Measurements from ENCODE around the gene NEUROD2.

The NEUROD2 gene

DNA sequence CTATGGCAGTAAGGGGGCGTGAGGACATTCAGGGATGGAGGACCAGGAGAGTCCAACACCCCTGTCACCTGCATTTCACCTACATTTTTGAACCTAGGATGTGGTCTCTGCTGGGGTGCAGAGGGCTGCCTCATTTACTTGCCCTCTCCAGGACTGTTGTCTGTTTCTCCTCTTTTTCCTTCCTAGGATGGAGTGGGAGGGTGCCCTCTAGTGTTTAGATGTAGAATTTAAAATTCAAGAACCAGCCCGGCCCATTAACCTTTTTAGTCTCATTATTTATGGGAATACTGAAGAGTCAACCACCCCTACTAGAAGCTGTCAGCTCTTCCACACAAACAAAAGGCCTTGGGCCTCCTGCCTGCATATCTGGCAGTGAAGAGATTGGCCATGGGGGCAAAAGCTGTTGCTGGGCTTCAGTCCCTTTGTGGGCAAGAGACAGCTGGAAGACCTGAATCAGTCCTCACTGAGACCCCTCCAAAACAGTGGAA is 26.7 kb upstream of the NEUROD2 start:
- DNase-seq (ENCODE audit: low read depth): no peak

DNA sequence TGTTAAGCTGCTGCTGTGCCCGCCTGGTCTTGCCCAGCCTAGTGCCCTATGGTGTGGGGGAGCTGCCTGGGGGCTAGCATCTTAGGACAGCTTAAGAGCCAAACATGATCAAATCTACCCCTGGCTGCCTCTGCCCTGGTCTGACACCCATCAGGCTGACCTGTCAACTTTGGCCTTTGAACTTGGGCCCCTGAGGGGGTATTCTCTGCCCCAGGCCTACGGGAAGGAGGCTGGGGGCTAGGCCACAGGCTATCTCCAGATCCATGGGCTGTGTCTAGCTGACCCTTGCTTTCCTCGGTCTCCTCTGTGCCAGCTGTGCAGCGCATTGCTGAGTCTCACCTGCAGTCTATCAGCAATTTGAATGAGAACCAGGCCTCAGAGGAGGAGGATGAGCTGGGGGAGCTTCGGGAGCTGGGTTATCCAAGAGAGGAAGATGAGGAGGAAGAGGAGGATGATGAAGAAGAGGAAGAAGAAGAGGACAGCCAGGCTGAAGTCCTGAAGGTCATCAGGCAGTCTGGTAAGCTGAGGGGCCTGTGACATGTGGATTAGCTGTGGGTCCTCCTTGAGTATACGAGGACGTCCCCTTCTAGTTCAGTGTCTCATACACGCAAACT is 26.0 kb upstream of the NEUROD2 start:
- DNase-seq (ENCODE audit: low read depth): no peak

DNA sequence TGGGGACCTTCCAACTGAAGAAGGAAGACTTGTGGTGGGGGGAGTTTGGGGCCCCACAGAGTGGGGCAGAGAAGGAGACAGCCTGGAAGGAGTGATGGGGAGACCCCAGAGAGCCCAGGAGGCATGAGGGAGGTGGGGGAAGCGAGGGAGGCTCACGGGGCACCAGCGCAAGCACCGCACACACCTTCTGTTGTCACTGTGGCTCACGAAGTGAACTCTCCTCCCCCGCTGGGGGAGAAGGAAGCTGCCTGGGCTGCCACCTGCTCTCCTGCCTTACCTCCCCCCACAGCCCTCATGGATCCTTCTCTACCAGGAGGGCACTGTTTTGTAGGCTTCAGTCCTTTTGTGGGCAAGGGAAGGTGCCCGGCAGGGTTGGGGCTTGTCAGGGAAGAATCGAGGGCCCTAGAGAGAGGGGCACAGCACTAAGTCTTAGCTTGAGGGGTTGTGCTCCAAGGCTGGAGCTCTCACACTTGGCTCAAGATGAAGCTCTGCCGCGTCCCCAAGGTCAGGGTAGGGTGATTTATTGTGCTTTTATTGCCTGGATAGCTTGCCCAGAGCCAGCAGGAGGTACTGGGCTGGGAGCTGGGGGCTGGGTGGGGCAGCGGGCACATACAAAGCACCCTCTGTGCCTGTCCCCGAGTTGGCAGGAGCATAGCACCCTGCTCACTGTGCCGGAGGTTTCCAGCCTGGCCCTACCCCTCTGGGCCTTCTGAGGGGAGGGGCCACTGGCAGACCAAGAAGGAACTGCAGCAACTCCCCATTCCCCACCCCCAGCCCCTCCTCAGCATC is 24.6 kb upstream of the NEUROD2 start:
- DNase-seq (ENCODE audit: low read depth): no peak

DNA sequence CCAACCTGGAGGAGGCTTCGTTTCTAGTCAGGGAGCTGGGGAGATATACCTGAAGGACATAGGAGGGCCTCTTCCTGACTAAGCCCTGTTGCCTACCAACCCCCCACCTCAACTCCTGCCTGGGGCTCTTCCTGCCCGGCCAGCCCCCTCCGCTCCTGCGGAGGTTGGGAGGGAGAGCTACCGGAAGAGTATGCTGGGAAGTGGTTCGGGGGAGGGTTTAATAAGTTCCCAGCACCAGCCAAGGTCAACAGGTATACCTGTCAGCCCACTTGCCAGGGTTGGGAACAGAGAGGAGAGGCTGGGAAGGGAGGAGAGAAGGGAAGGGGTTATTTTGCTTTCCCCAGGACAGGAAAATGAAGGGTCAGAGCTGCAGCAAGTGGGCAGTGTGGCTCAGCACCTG is 23.7 kb upstream of the NEUROD2 start:
- DNase-seq (ENCODE audit: low read depth): no peak

DNA sequence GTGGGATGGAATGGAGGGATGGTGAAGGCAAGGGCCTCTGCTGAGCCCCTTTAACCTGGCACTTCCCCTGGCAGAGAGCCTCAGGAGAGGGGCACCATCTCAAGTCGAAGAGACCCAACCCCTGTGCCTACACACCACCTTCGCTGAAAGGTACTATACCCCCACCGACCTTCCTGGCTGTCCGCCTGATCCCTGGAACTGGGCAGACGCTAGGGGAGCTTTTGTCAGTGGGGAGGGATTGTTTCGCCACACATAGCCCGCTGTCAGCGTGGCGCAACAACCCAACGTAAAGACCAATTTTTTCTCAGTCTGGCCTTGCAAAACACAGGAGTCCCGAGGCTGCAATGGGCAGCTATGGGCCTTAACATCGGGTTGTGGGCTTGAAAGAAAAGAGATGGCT is 22.2 kb upstream of the NEUROD2 start:
- DNase-seq (ENCODE audit: low read depth): no peak

DNA sequence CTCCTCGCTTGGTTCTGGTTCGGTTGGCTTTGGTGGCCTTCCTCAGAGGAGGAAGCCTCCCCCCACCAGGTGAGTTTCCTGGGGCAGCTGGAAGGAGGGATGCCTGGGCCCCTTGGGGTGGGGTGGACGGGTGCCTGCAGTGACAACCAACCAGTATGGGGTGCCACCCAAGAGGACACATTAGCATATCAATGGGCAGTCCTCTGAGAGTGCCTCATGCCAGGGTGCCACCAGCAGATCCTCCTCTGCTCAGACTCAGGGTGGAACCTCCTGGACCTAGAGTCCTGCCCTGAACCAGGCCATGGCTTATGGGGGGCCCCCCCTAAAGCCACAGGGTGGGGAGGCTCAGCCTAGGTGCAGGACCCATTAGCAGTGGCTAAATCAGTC is 21.8 kb upstream of the NEUROD2 start:
- no peak for DNase-seq (ENCODE audit: low read depth)

DNA sequence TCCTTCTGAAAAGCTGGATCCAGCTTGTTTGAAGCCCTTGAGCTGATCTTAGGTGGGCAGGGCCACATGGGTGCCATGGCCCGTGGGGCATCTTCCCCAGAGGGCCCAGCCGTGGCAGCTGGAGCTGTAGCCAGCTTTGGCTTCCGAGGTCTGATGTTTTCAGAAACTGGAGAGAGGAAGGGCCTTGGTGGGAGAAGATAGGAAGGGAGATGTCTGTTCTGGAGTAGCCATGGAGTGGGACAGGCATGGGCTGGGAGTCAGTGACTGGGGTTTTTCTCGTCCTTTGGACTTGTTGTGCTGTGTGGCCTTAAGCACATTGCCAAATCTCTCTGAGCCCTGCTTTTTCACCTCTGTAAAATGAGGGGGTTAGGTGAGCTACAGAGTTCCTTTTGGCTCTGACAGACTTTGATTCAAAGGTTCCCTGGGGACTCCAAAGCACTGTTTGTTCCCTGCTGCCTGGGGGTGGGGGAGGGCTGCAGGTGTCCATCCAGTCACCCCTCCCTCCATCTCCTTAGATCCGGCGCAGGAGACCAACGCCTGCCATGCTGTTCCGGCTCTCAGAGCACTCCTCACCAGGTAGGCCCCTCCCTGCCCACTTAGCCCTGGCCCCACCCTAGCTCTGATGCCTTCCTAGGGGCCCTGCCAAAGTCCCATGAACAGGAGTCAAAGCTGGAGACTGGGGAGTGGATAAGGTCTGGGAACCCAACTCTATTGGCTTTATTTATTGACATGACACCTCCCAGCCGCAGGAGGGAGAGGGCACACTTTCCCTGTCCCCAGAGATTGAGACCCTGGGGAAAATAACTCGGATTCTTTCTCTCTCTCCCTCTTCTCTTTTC is 21.2 kb upstream of the NEUROD2 start:
- DNase-seq (ENCODE audit: low read depth): no peak

DNA sequence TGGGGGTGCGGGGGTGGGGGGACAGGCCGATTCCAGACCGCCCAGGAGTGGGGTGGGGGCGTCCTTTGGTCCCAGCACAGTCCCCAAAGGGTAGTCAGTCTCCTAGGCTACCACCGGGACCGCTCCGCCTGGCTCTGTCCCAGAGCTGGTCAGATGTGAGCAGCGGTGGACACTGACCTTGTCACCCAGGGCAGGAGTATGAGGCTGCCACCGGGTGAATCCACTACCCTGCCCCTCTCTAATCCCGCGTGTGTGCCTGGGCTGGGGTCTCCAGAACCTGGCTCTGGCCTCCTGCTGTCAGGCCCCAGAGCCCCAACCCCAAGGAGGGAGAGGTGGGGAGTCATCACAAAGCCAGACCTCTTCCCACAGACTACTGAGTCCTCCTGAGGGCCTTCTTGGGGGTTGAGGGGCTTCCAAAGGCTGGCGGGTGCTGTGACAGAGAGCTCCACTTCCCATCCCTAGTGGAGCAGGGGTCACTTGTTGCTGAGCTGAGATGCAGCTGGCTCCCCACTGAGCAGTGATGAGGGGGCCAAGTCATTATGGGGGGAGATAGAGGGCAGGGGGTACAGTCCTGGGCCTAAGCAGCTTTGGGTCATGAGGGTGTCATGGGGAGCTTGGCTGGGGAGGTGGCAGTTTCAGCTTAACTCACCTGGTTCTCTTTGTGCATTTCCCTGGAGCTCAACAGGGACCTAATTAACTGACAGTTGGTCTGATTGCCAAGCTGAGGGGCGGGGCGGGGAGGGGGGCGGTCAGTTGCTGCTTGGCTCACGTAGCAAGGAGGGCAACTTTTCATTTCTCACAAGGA is 20.2 kb upstream of the NEUROD2 start:
- no peak for DNase-seq (ENCODE audit: low read depth)

DNA sequence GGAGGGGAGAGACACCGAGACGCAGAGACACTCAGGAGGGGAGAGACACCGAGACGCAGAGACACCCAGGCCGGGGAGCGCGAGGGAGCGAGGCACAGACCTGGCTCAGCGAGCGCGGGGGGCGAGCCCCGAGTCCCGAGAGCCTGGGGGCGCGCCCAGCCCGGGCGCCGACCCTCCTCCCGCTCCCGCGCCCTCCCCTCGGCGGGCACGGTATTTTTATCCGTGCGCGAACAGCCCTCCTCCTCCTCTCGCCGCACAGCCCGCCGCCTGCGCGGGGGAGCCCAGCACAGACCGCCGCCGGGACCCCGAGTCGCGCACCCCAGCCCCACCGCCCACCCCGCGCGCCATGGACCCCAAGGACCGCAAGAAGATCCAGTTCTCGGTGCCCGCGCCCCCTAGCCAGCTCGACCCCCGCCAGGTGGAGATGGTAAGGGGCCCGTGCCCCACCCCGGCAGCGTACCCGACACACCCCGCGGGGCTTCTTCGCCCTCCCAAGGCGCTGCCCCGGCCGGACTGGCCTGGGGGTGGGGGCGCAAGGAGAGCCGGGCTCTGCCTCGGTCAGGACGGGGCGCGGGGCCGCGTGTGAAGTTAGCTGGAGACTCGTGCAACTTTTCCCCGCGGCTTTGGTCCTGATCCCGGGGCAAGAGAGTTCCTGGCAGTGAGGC is 19.5 kb upstream of the NEUROD2 start:
- DNase-seq (ENCODE audit: low read depth): no peak

DNA sequence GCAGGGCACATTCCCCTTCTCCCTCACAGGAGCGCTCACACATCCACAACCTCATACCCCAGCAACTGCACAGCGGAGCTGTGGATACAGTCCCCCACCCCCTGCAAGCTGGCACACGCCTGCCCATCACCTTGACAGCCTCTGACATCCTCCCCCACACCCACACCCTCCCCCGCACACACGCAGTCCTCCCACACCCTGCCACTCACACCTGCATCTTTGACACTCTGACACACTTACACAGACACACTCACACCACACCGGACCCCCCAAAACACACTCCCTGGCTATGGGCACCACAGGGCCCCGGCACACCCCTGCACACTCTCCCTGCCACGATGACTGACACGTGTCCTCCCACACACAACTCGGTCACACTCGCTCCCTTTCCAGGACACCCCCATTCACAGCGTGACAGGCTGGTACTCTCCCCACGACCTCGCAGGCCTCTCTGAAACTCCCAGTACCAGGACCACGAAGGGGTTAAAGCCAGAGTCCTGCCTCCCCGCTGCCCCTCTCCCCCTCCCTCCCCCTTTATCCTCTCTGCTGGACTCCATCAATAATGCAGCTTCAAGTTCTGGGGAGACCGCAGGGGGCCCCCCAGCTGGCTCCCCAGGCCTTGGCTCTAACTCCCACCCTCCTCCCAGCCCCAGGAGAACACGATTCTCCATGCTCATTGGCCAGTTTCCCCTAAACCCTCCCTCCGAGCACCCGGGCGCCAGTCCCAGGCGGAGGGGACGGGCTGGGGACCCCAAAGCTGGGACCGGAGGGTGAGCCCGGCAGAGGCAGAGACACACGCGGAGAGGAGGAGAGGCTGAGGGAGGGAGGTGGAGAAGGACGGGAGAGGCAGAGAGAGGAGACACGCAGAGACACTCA is 18.7 kb upstream of the NEUROD2 start, which contains the start of gene PPP1R1B:
PPP1R1B (plus strand) TSS at position 782 of the 876 bp plus-strand sequence. CDS start 441 bp downstream, outside the sequence.
- DNase-seq (ENCODE audit: low read depth): no peak

DNA sequence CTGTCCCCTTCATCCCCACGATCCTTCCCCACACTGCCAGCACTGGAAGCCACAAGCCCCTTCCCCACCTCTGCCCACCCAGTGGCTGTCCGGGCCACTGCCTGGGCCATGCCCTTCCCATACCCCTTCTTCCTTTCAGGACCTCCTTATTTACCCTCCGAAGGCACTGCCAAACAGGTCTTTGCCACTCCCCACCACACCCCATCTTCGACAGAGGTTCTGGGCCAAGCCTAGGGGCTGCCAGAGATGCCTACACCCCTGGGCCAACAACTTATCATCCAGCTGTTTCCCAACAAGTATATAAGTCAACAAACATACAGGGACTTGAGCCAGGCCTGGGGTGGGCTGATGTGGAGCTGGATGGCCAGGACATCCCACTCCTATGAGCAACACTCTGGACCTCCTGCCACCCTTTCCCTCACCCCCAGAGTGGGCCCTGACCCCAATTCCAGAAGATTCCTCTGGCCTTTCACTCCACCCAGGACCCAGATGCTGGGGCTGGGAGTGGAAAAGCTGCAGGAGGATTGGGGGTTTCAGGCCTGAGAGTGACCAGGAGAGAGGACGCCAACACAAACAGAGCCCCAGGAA is 17.6 kb upstream of the NEUROD2 start:
- DNase-seq (ENCODE audit: low read depth): no peak

DNA sequence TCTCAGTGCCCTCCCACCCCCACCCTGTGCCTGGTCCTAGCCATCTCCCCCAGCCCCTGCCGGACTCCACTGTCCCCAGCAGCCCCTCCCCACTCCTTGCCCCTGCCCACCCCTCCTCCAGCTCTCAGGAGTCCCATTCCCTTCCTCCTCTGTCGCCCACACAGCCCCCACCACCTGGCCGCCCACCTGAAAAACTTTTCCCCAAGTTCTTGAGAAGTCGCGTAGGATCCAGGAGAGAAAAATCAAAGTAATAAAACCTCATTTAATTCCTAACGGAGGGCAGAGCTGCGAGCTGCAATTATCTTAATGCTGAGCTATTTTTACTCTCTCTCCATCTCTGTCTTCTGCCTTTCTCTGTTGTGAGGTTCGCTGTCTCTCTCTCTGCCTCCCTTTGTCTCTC is 16.6 kb upstream of the NEUROD2 start:
- DNase-seq (ENCODE audit: low read depth): no peak

DNA sequence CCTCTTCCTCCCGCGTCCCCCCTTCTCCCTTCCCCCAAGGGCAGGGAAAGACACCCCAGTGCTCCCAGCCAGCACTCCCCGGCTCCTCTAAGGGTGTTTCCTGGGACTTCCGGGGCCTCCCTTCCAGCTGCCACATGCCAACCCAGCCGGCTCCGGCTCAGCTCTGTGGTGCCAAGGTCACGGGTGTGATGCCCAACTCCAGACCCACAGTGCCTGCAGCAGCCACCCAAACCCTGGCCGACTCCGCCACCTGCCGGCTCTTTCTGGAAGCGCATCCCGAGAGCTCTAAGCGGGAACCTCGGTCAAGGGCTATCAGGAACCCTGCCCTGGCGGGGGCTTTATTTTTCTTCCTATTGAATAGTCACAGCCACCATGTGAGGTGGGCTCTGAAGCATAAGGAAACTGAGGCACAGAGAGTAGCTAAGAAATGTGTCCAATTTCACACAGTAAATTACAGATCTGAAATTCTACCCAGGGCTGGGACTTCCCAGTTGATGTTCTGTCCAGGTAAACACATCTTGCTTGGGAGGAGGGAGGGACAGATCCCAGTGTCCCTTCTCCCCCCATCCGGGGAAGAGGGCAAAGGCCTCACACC is 15.7 kb upstream of the NEUROD2 start:
- DNase-seq (ENCODE audit: low read depth): no peak

DNA sequence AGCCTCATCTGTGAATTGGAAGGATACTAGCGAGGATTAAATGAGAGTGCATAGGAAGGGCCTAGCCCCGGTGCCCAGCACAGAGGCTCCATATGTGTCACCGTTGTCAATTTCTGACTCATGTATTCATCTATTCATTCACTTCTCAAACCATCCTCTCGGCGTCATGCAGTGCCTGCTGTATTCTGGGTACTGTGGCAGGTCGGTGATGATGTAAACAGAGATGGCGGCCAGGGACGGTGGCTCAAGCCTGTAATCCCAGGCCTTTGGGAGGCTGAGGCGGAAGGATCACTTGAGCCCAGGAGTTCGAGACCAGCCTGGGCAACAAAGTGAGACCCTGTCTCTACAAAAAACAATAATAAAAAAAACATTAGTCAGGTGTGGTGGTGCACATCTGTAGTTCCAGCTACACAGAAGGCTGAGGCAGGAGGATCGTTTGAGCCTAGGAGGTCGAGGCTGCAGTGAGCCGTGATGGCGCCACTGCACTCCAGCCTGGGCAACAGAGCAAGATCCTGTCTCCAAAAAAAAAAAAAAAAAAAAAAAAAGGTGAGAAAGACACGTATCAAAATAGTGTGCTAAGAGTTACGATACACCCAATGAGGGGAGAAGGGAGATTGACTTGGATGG is 14.8 kb upstream of the NEUROD2 start:
- DNase-seq (ENCODE audit: low read depth): no peak

DNA sequence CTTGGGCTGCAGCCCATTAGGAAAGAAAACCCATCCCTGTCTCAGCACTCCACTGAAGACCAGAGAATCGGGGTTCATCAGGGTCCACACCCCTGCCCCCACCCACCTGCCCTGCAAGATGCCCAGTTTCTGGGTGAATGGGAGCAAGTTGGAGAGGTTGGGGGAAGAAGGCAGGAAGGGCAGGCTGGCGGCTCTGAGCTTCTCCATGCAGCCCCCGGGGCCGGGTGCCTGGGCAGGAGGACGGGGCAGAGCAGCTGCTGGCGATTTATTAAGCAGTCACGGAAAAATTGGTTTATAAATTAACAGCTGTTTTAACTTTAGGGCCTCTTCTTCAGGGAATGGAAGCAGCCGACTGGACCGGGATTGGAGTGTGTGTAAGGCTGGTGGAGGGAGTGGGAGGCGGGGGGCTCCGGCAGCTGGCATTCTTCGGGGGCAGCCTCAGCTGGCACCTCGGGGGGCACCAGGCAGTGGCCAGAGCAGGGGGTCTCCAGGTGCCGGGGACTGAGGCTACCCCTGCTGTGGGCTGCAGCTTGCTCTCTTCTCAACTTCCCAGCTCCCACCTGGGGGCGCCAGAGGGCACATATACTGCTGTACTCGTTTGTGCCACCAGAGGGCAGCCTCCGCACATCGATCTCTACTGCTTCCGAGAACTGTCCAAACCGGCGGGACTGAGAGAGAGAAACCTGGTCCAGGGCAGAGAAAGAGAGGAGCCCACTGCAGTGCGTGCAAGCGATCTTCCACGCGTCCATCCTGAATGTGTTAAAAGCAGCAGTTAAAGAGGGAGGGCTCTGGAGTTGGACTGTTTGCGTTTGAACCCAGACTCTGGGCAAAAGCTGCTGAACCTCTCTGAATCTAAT is 14.0 kb upstream of the NEUROD2 start:
- peak; percentile 26 for DNase-seq (ENCODE audit: low read depth)

DNA sequence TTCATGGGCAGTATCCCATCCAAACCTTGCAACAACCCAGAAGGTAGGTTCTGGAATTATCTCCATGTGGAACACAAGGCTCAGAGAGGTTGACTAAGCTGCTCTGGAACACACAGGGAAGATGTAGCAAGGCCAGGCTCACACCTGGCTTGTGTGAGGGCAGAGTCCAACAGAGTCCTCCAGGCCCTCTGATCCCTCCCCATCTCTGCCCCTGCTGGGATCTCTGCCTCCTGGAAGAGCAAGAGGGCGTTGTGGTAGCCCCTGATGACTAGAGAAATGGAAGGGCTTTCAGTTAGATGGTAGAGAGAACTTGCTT is 12.0 kb upstream of the NEUROD2 start:
- DNase-seq (ENCODE audit: low read depth): no peak

DNA sequence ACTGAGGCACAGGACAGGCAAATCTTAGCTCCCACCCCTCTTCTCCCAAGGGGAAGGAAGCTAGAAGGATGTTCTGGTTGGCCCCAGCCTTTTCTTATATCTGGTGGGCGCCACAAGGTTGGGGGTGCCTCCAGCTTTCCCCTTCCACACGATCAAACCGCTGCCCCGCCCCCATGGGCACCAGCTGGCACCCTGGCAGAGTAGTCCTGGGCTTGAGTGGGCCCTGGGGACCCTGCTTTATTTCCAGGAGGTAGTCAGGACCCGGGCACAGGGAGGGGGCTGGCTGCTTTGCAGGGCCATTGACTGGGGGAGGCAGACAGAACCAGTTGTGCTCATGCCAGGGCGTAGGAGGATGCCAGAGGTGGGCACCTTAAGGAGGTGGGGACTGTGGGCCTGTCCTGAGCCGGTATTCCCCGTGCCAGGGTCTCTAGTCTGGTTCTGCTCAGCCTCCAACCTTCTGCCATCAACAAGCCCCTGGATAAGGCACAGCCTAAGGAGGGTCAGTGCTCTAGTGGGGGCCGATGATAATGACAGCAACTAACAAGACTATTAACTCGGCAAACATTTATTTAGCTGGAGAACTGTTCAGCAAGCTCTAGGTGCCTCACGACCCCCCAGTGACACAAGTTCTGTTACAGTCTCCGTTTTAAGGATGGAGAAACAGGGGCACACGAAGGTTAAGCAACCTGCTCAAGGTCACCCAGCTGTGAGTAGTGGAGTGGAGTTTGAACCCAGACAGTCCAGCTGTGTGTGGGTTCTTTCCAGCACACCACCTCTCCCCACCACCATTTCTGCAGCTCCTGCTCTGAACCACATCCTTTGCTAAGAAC is 11.5 kb upstream of the NEUROD2 start:
- no peak for DNase-seq (ENCODE audit: low read depth)

Data from non-pigmented ciliary epithelial cell (primary cell).